GM23248 (cell line): ENCODE results near the gene CHRM2.

ENCODE experiments used
- EZH2 ChIP-seq: fragments of 200-600 bp; sonication (generic); IDR thresholded peaks from 2 replicates; pipeline ENCODE4 v1.6.1; 2018; ENCODE audit warnings: antibody characterized with exemption, mild to moderate bottlenecking; ENCODE audit not compliant: insufficient read depth, poor library complexity, severe bottlenecking
- EZH2phosphoT487 ChIP-seq: fragments of 200-600 bp; sonication (generic); IDR thresholded peaks from 2 replicates; pipeline ENCODE4 v1.6.1; 2018; ENCODE audit warnings: antibody characterized with exemption, moderate library complexity, mild to moderate bottlenecking, low read depth; ENCODE audit not compliant: insufficient read depth

DNA sequence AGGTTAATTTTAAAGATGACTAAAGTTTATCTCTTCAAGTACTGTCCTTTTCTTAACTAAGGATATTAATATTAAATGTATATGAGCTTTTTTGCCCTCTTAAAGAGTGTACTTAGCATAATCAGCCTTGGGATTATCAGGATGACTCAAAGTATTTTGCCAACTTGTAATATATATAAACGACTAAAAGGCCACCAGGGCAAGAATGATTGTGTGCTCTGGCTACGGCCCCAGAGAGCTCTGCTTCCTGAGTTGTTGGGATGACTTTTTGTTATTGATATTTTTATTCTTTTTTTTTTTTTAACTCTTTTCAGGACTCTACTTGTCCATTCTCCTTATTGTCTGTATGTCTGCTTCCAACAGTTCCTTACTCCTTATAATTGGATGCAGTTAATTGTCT, 14.8 kb upstream of the CHRM2 start:
- TF ChIP-seq EZH2phosphoT487, result no peak
- no peak for TF ChIP-seq EZH2
